HG03565 (cell line): ENCODE measurements around the gene QRICH1.

ENCODE experiments used
- ATAC-seq: cut with Tn5 transposase; IDR thresholded peaks from one replicate; pipeline ENCODE4 v1.9.1; 2021; ENCODE audit warnings: mild to moderate bottlenecking, moderate library complexity; ENCODE audit not compliant: unreplicated experiment

The QRICH1 gene

DNA sequence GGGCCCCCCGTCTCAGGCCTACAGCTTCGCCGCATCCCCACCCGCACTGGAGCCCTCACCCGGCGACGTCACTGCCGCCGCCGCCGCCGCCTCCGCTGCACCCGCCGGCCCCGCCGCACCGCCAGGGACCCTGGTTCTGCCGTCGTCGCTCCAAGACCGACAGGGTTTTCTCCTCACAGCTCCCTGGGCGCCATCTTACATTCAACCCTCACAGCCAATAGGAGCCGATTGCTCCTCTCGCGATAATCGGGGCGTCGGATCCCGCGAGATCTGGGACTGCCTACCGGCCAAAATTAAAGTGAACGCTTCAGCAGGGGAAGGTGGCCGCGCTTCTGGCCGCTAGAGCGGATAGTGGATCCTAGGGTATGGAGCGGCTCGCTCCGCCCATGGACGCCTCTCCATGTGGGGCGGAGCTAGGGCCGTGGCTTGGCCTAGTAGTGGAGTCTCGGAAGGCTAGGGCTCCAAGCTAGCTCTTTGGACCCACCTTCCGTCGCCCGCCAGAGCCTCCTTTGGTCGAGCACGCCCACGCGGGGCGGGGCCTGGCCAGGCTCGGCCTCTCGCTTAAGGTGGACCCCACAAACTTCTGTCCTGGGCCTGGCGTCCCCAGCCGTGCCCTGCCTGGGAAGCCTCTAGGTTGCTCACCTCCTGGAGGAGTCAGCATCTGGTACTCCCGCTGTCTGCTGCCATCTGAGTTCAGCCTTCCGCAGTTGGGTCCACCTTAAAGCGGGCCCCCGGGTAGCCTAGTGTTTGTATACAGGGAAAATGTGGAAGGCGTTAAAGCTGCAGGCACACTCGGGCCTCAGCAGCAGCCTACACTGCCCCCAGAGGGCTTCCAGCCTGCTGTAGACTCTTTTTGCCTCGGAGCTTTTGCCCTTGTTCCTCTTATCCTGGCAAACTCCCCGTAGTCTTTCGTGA, at the start of gene QRICH1:
Gene QRICH1 (minus strand): TSS at position 219 of the 915 bp plus-strand sequence. CDS start 17,054 bp downstream, outside the sequence.
- ATAC-seq: peak; percentile 73

- ATAC-seq: no peak
Observed at GRCh38 chr3:49140080-49140479, 46.2 kb upstream of the QRICH1 start.

DNA sequence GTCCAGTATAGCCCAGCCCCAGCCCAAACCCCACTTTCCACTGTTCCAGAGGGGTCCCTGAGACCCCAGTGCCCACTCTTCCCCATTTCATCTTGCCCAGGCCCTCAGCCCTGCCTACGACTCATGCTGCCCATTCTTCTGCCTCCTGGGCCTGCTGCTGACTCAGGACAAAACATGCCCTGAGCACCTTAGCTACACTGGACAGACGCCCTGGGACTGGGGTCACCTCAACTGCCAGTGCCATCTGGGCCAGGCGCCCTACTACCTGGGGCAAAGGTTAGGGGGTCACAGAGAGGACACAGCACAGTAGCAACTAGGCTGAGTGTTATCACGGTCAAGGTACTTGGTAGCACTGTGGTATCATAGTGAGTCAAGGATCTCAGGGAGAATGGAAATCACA, 41.6 kb upstream of the QRICH1 start:
- no peak for ATAC-seq

DNA sequence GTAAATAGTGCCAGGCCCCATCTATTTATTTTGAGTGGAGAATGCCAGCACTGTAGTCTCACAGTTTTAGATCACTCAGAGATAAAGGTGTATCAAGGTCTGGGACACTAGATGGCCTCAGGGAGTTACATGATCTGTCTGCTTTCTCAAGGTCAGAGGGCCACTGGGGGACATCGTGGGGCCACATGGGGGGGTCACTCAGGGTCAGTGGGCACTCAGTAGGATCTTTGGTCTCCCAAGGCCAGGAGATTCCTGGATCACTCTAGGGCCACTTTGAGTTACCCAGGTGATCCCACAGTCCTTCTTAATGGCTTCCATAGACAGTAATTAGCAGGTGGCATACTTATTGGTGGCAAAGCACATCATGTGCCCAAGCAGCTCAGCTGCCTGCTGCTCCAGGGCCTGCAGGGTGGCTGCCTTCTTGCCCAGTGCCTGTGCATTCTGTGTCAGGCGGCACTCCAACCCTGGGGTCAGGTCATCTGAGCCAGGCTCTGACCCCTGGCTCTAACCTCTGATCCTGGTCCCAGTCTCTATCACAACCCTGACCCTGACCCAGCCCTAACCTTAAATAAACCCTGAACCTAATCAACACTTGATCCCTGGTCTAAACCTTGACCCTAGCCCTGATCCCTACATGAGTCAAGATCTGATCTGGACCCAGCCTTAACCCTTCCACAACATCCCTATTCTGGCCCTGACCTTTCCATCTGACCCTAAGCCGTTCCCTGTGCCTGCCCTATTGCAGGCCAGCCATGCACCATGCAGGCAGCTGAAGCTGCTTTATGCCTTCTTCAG, 40.8 kb upstream of the QRICH1 start:
- ATAC-seq: no peak

- ATAC-seq: no peak
Observed at GRCh38 chr3:49133226-49133951, 39.5 kb upstream of the QRICH1 start.

GRCh38 chr3:49132437-49133225, 38.8 kb upstream of the QRICH1 start, which contains the start of gene LAMB2:
Gene LAMB2 (minus strand): TSS chr3:49133050. CDS start chr3:49132867, 183 bp downstream.
- ATAC-seq: no peak

DNA sequence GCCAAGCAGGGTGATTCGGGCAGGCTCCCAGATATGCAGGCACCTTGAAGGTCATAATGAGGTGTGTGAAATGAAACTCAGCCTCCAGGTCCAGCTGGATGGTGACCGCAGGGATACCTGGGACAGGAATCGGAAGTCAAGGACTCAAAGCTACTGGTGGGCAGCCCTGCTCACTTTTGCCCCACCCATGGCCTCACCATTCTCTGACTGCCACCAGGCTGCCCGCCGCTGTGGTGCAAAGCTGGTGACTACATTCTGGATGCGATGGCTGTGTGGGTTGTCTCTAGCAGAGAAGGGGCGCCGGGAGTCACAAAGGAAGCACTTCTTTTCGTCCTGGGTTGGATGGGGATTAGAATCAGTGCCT, 38.2 kb upstream of the QRICH1 start:
- ATAC-seq: no peak

GRCh38 chr3:49131576-49131975, 37.7 kb upstream of the QRICH1 start:
- ATAC-seq: no peak

DNA sequence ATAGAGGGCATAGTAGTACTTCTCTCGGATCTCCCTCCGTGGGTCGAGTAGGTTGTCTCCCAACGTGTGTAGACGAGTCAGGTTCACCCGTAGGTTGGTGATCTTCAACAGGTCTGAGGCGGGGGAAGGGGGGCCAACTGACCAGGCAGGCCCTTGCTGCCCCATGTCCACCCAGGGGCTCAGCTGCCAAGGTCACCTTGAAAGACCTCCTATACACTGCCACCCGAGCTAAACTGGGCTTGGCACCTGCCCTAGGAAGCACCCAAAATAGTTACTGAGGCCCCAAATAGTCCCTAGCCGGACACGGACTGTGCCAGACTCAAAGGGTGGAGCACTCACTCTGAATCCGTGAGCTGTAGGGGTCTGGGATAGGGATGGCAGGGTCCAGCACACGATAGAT, 37.2 kb upstream of the QRICH1 start:
- ATAC-seq: no peak

DNA sequence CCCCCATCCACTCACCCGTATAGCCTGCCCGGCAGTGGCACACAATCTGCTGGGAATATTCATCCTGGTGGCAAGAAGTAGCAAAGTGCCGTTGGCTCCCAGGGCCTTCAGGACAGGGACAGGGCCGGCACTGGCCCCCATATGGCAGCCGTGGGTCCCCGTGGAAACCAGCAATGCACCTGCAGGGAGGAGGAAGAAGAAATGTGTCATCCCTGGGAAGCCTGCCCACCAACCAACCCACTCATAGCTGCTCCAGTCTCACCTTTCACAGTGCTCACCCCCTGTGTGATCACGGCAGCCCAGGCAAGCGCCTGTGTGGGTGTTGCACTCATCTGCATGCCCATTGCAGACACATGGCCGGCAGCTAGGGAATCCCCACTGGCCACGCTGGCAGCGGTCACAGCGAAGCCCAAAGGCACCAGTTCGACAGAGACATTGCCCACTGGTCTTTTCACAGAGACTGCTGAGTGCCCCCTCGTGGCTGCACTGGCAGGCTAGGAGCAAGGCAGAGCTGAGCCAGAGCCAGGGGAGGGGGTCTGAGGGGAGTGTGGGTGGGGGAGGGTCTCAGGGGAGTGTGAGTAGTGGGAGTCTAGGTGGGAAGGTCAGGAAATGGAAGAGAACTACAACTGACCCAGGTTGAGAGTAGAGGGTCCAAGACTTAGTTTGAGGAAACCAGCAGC, 31.3 kb upstream of the QRICH1 start:
- no peak for ATAC-seq

- ATAC-seq: no peak
Observed at GRCh38 chr3:49124203-49124602, 30.3 kb upstream of the QRICH1 start.

- no peak for ATAC-seq
Observed at GRCh38 chr3:49123687-49124086, 29.8 kb upstream of the QRICH1 start.

DNA sequence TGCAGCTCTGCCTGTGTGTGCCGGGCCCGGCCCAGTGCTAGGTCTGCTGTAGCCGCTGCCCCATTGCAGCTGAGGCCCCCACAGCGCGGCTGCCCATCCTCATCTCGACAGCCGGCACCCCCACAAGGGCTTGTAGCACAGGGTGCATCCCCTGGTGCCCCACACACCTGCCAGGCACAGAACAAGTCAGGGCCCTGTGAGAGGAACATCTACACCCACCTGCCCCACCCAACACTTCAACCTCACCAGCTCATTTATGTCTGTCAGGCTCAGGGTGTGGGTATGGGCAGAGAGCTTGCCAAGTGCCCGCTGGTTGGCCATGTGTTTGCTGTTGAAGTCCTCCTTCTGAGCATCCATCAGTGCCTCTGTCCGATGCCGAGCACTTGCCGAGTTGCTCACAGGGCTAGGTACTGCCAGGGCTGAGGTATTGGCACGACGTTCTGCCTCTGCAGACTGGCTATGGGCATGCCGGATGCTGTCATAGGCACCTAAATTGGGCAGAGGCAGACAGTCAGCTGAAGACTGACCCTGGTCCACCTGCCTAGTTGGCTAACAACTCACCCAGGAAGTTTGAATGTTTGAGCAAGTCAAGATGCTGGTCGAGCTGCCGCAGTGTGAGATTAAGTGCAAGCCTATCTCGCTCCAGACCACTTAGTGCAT, 29.1 kb upstream of the QRICH1 start:
- no peak for ATAC-seq

DNA sequence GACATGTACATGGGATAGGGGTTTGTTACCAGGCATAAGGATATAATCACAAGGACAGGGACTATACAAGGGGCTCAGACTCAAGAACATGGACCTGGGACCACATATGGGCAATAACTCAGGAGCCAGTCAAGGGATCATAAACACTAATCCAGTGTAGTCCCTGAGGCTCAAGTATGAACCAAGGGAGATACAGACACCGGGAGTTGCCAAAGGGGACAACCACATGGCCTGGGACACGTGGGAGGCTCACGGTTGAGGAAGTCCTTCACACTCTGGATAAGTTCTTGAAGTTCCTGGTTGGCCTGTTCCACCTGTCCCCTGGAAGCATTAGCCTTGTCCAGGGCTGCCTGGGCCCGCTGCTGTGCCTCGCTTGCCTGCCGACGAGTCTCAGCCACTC, 28.6 kb upstream of the QRICH1 start:
- no peak for ATAC-seq

- ATAC-seq: no peak
Observed at GRCh38 chr3:49122022-49122421, 28.2 kb upstream of the QRICH1 start.

GRCh38 chr3:49121132-49121736, 27.4 kb upstream of the QRICH1 start:
- ATAC-seq: no peak

DNA sequence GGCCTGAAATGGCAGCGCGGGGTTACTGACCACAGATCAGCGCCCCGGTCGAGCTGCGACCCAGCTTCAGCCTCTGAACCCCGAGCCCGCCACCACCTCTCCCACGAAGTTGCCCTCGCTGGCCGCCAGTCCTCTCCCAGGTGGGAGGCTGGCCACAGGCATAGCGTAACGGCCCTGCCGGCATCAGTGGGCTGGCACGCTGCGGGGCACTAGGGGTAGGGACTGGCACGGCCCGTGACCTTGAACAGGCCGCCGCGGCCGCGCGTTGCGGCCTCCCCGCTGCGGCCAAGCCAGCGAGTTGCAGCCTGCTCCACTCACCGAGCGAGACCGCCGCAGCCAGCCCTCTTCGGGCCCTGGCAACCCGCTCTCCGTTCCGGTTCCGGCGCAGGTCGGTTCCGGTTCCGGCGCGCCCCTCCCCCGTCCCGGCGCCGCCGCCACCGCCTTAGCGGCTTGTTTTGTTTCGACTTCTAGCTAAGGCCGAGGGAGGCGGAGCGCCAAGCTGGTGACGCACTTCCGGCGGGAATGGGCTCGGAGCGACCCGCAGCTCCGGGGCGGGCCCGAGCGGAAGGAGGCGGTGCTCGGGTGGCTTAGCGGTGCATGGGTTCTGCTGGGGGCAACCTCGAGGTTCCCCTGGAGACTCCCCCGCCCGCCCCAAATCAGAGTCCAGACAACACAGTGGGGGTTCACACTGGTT, 26.7 kb upstream of the QRICH1 start, which contains the start of gene USP19:
Gene USP19 (minus strand): TSS at position 386 of the 694 bp plus-strand sequence. CDS start 1,678 bp downstream, outside the sequence.
- ATAC-seq: peak; percentile 73

DNA sequence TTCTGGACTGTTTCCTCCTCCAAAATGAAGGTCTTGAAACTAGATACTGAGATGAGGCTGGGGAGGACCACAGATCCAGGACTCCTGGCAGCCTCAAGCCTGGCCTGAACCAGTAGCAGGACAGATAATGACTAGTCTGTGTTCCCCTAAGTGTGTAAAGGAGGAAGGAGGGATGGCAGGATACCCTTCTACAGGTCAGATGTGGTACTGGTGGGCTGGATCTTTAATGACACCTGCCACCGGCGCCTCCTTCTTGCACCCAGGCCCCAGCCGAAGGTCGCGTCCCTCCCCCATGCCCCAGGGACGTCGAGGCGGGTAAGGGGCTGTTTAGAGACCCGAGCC, 26.2 kb upstream of the QRICH1 start:
- no peak for ATAC-seq
